Choroid plexus epithelial cell (primary cell): ENCODE results near the gene SYT14.

Source experiments
- DNase-seq: peaks from one replicate; pipeline ENCODE4 v3.0.0-alpha.2; 2010; ENCODE audit warnings: low read depth
- H3K4me3 ChIP-seq: 2 replicates; pipeline ENCODE4 v1.5.1; 2011; ENCODE audit warnings: low read depth, mild to moderate bottlenecking, control low read depth, low read length, moderate library complexity
- CTCF ChIP-seq: conservative IDR thresholded peaks from 2 replicates; pipeline ENCODE4 v1.5.1; 2011; ENCODE audit warnings: low read depth, mild to moderate bottlenecking, control low read depth, inconsistent platforms, low read length, moderate library complexity

Gene SYT14

GRCh38 chr1:209924390-209924789 lies 13.6 kb upstream of the SYT14 start:
- no peak for DNase-seq
- no peak for TF ChIP-seq CTCF

GRCh38 chr1:209926045-209926444 lies 12.0 kb upstream of the SYT14 start:
- no peak for TF ChIP-seq CTCF
- DNase-seq, result peak; percentile 86
- H3K4me3 ChIP-seq, result no peak overlapping the region

More at GRCh38 chr1:209924390-209924789, 13.6 kb upstream of the SYT14 start:
- H3K4me3 ChIP-seq, result no peak overlapping the region

GRCh38 chr1:209927466-209927865 lies 10.6 kb upstream of the SYT14 start:
- no peak for DNase-seq
- H3K4me3 ChIP-seq, result no peak overlapping the region
- TF ChIP-seq CTCF, result no peak

GRCh38 chr1:209929751-209930150 lies 8.3 kb upstream of the SYT14 start:
- no peak for DNase-seq
- H3K4me3 ChIP-seq, result no peak overlapping the region
- TF ChIP-seq CTCF, result no peak

GRCh38 chr1:209931141-209931540 lies 6.9 kb upstream of the SYT14 start:
- no peak for TF ChIP-seq CTCF
- DNase-seq, result no peak
- H3K4me3 ChIP-seq, result no peak overlapping the region

GRCh38 chr1:209936125-209936524 lies 1.9 kb upstream of the SYT14 start:
- no peak for DNase-seq
- no peak overlapping the region for H3K4me3 ChIP-seq
- TF ChIP-seq CTCF, result no peak

- TF ChIP-seq CTCF, result no peak
- H3K4me3 ChIP-seq, result no peak overlapping the region
Observed at GRCh38 chr1:209945377-209945776, 7.4 kb downstream of the SYT14 start.

More at GRCh38 chr1:209945377-209945776, 7.4 kb downstream of the SYT14 start:
- no peak for DNase-seq
